Thymus (tissue), 11 donors: ENCODE measurements around the gene PSMB7. TPM values are rescaled to one million over a fixed set of nuclear protein-coding genes. Genes with fewer than 3 reads are reported as not detected.

Experiments used
- DNase-seq, 9 donors: peaks; one replicate each; pipeline ENCODE4 v3.0.0-alpha.2; 2013; ENCODE audit warnings: low spot score in 9 of 9, low read depth in 6 of 9, missing footprints in 1 of 9
- H3K27ac ChIP-seq, 2 donors: one replicate each; pipeline ENCODE4 v1.5.1; 2013; ENCODE audit warnings: control low read depth in 1 of 2, low read depth in 1 of 2, low read length in 1 of 2, mild to moderate bottlenecking in 1 of 2, moderate library complexity in 1 of 2
- H3K27me3 ChIP-seq, 2 donors: one replicate each; pipeline ENCODE4 v1.5.1; 2013; ENCODE audit warnings: low read length in 1 of 2; ENCODE audit not compliant: control insufficient read depth in 2 of 2, insufficient read depth in 1 of 2
- H3K36me3 ChIP-seq, 2 donors: one replicate each; pipeline ENCODE4 v1.5.1; 2013; ENCODE audit warnings: low read length in 1 of 2, mild to moderate bottlenecking in 1 of 2, moderate library complexity in 1 of 2; ENCODE audit not compliant: control insufficient read depth in 2 of 2, insufficient read depth in 2 of 2
- H3K4me1 ChIP-seq, 2 donors: one replicate each; pipeline ENCODE4 v1.5.1; 2013; ENCODE audit warnings: low read length in 2 of 2; ENCODE audit not compliant: control insufficient read depth in 2 of 2, insufficient read depth in 2 of 2
- H3K4me3 ChIP-seq, 2 donors: one replicate each; pipeline ENCODE4 v1.5.1; 2013; ENCODE audit warnings: low read length in 2 of 2, control low read depth in 1 of 2, mild to moderate bottlenecking in 1 of 2
- H3K9me3 ChIP-seq, 2 donors: one replicate each; pipeline ENCODE4 v1.5.1; 2013; ENCODE audit warnings: low read length in 1 of 2, mild to moderate bottlenecking in 1 of 2; ENCODE audit not compliant: control insufficient read depth in 2 of 2, insufficient read depth in 1 of 2
- WGBS: extraction: QIAGEN DNeasy Blood & Tissue Kit; methylation state at CpG from one replicate; pipeline ENCODE4 v1.1.7; 2013; 5-methylcytosine and 5-hydroxymethylcytosine counted together
- polyA plus RNA-seq: library from polyadenylated mRNA; stranded (reverse); fragments of 200-250 nt; gene quantifications from one replicate; pipeline ENCODE4 v1.2.3, GENCODE V29; 2013
- total RNA-seq: library from RNA; stranded (reverse); fragments of 120-200 nt; gene quantifications from one replicate; pipeline ENCODE4 v1.2.4, GENCODE V29; 2013
- donor health status: healthy.

PSMB7 gene
- total and polyA plus RNA-seq, 2 donors: 132 to 177 TPM

DNA sequence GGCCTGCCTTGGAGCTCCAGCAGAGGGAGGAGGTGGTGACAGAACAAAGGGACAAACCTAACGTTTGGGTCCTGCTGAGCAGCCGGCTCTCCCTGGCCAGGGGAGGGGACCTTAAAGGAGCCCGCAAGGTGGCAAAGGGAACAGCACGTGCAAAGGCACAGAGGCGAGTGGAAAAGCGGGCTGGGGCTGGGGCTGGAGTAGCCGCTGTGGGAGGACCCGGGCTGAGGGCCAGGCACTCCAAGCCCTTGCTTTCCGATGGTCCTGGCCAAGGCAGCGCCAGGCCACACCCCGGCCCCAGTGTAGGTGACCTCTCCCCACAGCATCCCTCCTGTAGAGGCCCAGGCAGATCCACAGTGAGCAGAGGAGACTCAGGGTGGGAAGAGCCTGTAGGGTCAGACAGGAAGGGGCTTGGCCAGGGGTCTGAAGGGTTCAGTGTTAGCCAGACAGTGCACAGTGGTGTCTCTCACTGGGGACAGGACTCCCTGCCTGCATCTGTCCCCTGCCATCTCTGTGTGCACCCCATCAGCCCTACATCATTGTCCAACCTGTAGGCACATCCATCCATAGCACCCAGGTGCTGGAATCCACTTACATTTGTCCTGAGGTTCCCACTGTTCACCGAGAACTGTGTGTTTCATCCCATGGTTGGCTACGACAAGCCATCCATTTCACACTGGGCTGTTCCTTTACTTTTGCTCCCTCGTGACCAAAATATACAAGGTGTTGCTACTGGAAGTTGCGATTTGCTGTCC is 80.5 kb downstream of the PSMB7 start:
- no peaks in the 10 kb centered on the region for H3K27me3 ChIP-seq
- H3K36me3 ChIP-seq: no peaks in the 10 kb centered on the region
- DNase-seq: no peak
- H3K4me1 ChIP-seq: no peaks in the 10 kb centered on the region
- no peaks in the 10 kb centered on the region for H3K9me3 ChIP-seq
- H3K4me3 ChIP-seq: no peak overlapping the region
- 97% methylated on average over 15 of the region's 15 CpGs for WGBS
- no peak overlapping the region for H3K27ac ChIP-seq

DNA sequence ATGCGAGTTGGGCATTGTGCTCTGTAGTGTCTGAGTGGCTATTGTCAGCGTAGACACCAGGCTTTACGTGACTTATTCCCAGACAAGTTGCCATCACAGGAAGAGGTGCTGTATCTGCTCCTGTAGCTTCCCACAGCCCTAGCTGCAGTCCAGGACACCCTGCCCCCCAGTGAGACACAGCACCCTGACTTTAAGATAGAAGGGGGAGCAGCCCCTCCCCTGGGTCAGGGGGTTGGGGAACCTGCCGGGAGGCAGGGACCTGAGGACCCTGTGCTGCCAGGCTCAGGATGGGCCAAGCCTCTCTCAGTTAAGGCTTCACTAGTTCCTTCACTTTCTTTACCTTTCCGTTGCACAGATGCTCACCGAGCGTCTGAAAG is 82.1 kb downstream of the PSMB7 start:
- DNase-seq: no peak
- no peaks in the 10 kb centered on the region for H3K36me3 ChIP-seq
- H3K9me3 ChIP-seq: no peaks in the 10 kb centered on the region
- no peak overlapping the region for H3K27ac ChIP-seq
- no peak overlapping the region for H3K4me3 ChIP-seq
- WGBS: 99% methylated on average over 7 of the region's 7 CpGs
- H3K27me3 ChIP-seq: no peaks in the 10 kb centered on the region
- no peaks in the 10 kb centered on the region for H3K4me1 ChIP-seq

DNA sequence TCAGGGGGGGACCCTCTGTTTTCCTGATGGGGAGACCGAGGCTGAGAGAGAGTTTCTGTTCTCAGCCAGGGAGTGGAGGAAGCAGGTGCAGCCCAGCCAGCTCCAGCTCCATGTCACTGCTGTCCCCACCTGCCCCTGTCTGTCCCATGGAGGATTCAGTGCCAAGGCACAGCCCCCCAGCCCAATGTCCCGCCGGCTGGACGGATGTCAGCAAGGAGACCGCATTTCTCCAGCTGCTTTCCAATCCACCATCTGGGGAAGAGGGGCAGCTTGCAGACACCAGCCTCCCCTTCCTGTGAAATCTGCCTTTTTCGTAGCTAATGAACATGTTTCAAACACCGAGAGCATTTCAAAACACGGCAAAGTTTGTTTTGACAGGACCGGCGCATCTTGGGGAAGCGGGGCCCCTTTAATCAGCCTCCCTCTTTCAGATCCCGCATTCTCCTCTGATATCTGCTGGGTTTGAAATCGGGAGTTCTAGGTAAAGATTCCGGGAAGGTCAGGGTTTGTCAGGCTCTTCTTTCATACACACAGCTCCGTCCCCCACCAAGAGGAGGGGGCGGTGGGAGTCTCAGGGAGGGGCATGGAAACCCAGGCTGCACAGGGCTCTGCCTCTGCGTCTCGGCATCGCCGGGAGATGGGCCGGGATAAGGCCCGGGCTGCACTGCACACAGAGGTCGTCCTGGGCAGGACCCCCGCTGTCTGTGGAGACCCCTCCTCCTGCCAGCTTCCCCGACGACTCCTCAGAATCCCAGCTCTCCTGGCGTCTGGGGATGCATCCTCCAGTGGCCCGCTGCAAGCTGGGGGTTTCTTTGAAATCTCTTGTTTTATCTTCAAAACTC is 82.7 kb downstream of the PSMB7 start:
- 89% methylated on average over 28 of the region's 28 CpGs for WGBS
- H3K27me3 ChIP-seq: no peaks in the 10 kb centered on the region
- no peak for DNase-seq
- no peaks in the 10 kb centered on the region for H3K36me3 ChIP-seq
- no peak overlapping the region for H3K27ac ChIP-seq
- no peaks in the 10 kb centered on the region for H3K4me1 ChIP-seq
- no peak overlapping the region for H3K4me3 ChIP-seq
- H3K9me3 ChIP-seq: no peaks in the 10 kb centered on the region

DNA sequence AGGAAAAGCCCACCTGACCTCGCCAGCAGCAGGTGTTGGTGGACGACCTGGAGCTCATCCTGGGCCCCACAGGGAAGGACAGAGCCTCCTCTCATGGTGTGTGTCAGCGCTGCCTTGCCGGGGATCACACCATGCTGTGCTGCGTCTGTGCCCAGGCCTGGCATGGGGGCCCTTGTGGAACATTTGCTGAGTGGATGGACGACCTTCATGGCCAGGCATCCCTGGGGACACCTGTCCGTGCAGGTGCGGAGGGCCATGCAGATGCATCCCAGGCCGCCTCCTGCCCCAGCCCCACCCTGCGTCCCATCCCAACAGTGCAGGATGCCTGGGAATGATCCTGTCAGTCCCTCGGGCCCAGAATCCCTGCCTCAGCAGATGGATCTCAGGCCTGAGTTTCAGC is 83.7 kb downstream of the PSMB7 start:
- Histone ChIP-seq H3K36me3 (no peaks in the 10 kb centered on the region), H3K4me1 (no peaks in the 10 kb centered on the region), H3K27ac (no peak overlapping the region), H3K4me3 (no peak overlapping the region), H3K27me3 (no peaks in the 10 kb centered on the region), H3K9me3 (no peaks in the 10 kb centered on the region)
- WGBS: 88% methylated on average over 11 of the region's 11 CpGs
- no peak for DNase-seq

DNA sequence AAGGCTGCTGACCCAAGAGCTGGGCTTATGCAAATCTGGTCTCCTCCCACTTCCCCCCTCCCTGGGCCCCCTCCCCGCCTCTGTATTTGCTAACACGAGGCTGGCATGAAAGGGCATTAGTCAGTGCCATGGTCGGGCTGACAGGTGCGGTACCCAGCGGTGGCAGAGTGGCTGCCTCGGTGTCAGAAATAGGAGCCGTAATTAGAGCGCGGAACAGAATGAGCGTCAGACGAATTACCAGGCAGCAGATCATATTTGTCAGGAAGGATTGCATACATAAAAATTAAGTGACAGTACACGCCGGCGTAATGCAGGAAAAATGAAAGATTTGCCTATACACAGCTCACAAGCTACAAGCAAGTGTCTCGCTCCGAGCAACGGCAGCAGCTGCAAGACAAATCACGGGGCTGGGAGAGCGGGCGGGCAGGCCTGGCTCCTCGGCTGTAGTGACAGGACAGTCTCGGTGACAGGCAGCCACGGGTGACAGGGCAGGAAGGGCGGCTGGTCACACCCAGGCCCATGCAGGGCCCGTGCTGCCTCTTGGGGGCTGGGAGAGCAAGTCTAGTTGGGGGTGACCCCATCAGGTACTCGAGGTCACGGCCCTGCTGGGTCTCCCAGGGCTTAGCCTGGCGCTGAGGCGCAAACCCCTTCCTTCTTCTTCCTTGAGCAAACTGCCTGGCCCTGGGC is 85.1 kb downstream of the PSMB7 start:
- Histone ChIP-seq H3K27me3 (no peaks in the 10 kb centered on the region), H3K9me3 (no peaks in the 10 kb centered on the region), H3K4me1 (no peaks in the 10 kb centered on the region), H3K27ac (no peak overlapping the region), H3K4me3 (no peak overlapping the region), H3K36me3 (no peaks in the 10 kb centered on the region)
- DNase-seq: no peak
- 92% methylated on average over 29 of the region's 29 CpGs for WGBS

DNA sequence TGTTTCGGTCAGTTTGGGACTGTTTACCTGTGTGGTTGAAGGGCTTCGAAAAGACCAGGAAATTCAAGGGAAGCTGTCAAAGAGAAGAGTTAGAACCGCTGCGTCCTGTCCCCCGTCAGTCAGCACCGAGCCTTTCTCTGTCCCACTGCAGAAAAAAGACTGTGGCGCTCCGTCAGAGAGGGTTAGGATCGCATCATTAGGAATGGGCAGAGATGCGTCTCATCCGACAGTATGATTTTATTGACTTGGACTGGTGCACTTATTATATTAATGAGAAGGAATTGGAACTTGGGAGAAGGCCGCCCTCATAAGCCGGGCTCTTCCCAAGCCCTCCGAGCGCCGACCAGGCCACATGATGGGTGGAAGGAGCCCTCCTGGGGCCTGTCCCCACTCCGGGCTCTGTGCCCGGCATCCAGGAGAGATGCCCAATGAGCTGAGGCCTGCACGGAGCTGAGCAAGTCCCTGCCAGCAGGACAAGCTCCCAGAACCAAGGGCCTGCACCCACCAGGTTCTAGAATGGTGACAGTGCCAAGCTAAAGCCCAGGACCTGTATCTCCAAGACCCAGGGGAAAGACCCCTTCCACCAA is 85.9 kb downstream of the PSMB7 start:
- Histone ChIP-seq H3K27me3 (no peaks in the 10 kb centered on the region), H3K4me3 (no peak overlapping the region), H3K27ac (no peak overlapping the region), H3K4me1 (no peaks in the 10 kb centered on the region), H3K36me3 (no peaks in the 10 kb centered on the region), H3K9me3 (no peaks in the 10 kb centered on the region)
- WGBS: 91% methylated on average over 19 of the region's 19 CpGs
- DNase-seq: no peak

DNA sequence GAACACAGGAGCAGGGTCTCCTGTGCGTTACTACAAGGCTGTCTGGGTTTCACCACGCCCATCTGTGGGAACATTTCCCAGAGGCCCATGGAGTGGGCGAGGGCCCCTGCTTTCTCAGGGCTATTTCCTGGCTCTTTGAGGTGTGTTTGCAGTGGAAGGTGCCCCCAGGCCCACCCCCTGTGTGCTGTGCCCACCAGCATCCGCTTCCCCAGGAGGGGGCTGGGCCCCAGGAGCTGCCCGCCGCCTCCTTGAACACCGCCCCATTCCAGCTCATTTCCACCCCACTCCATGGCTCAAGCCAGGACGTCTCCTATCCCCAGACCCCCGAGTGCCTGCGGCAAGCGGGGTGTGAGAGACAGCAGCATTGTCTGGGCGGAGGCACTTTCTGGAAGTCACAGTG is 87.0 kb downstream of the PSMB7 start:
- 96% methylated on average over 12 of the region's 12 CpGs for WGBS
- Histone ChIP-seq H3K9me3 (no peaks in the 10 kb centered on the region), H3K27me3 (no peaks in the 10 kb centered on the region), H3K36me3 (no peaks in the 10 kb centered on the region), H3K4me1 (no peaks in the 10 kb centered on the region), H3K4me3 (no peak overlapping the region), H3K27ac (no peak overlapping the region)
- DNase-seq: no peak

DNA sequence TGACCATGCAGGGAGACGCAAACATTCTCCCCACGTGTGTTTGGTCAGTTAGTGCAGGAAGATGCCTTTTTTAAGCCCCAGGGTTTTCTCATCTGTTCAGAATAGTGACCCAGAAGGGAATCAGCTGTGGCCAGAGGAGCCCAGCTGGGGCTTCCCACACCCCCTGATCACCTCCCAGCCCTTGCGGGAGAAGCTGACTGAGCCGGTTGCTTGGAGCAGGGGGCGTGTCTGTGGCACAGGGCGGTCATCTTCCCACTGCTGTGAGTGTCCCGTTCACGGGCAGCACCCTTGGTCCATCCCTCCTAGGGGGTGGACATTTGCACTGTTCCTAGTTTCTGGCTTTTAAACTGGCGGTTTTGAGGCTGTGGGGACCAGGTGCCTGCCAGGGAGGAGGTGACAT is 87.8 kb downstream of the PSMB7 start:
- Histone ChIP-seq H3K9me3 (no peaks in the 10 kb centered on the region), H3K4me1 (no peaks in the 10 kb centered on the region), H3K4me3 (no peak overlapping the region), H3K36me3 (no peaks in the 10 kb centered on the region), H3K27me3 (no peaks in the 10 kb centered on the region), H3K27ac (no peak overlapping the region)
- WGBS: 95% methylated on average over 9 of the region's 9 CpGs
- no peak for DNase-seq

DNA sequence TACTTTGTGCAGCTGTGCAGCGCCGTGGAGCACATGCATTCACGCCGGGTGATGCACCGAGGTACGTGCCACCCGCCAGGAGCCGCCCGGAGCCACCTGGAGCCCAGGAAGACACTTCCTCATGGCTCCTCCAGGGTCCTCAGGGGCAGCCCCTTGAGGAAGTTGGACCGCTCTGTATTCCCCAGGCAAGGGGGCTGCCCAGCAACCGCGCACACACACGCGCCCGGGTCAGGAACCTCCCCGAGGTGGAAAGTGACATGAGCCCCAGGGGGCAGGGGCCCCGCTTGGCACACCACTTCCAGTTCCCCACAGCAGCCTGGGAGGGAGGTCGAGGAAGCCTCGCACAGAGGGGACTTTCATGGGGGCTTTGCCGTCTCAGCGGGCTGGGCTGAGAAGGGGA is 88.9 kb downstream of the PSMB7 start:
- 94% methylated on average over 21 of the region's 21 CpGs for WGBS
- DNase-seq: no peak
- no peak overlapping the region for H3K4me3 ChIP-seq
- H3K36me3 ChIP-seq: no peaks in the 10 kb centered on the region
- H3K4me1 ChIP-seq: no peaks in the 10 kb centered on the region
- no peaks in the 10 kb centered on the region for H3K27me3 ChIP-seq
- H3K9me3 ChIP-seq: no peaks in the 10 kb centered on the region
- no peak overlapping the region for H3K27ac ChIP-seq
